ENCODE results near the gene ZBTB40.

Gene ZBTB40

DNA sequence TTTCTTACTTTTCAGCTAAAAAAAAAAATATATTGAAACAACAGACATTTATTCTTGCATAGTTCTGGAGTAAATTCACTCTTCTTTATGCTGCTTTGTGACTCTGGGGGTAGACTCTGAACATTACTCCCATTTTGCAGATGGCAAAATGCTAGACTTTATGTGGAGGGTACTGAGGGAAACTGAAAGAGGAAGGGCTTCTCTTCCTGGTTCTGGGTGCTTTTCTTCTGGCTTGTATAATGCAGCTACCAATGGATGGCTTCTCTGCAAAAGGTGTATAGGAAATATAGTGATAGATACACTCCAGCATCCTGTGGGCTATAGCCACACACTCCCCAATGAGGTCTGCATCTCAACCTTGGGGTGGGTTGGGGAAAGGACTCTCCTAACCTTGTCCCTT lies 19.7 kb upstream of the ZBTB40 start:
- no peak for DNase-seq (ENCODE audit: low read depth in 4 of 4, low spot score in 1 of 4)

DNA sequence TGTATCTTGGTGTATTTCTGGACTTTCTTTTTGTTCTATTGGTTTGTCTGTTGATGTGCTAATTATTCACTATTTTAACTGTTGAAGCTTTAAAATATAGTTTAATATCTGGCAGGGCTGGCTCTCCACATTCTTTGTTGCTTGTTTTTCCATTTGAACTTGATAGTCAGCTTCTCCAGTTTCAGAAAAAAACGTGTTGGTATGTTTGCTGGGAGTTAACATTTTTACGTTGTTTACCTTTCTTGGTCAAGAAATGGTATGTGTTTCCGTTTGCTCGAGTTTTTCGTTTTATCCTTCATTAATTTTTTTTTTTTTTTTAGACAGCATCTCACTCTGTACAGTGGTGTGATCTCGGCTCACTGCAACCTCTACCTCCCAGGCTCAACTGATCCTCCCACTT lies 16.9 kb upstream of the ZBTB40 start:
- no peak for DNase-seq (ENCODE audit: low read depth in 4 of 4, low spot score in 1 of 4)

DNA sequence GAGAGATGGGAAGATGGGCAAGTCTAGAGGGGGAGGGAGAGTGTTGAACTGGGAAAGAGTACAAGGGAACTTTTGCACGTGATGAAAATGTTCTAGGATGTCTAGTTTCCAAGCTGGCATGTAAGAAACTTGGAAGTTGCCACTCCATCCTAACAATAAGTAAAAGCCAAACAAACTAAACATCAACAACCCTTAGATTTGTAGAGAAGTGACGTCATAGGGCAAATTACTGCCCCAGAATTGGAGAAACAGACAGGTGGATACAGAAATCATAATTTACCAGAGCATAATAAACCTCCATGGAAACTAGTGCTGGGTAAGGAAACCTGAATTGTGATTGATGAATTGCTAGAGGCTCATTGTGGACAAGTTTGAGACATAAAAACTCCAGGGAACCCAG lies 14.7 kb upstream of the ZBTB40 start:
- DNase-seq (ENCODE audit: low read depth in 4 of 4, low spot score in 1 of 4) = no peak

DNA sequence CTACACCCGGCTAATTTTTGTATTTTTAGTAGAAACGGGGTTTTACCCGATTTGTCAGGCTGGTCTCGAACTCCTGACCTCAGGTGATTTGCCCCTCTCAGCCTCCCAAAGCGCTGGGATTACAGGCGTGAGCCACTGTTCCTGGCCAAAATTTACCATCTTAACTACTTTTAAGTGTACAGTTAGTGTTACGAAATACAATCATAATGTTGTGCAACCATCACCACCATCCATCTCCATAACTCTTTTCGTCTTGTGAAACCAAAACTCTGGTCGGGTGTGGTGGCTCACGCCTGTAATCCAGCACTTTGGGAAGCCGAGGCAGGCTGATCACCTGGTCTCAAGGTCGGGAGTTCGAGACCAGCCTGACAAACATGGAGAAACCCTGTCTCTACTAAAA lies 14.1 kb upstream of the ZBTB40 start:
- DNase-seq (ENCODE audit: low read depth in 4 of 4, low spot score in 1 of 4) = no peak

DNA sequence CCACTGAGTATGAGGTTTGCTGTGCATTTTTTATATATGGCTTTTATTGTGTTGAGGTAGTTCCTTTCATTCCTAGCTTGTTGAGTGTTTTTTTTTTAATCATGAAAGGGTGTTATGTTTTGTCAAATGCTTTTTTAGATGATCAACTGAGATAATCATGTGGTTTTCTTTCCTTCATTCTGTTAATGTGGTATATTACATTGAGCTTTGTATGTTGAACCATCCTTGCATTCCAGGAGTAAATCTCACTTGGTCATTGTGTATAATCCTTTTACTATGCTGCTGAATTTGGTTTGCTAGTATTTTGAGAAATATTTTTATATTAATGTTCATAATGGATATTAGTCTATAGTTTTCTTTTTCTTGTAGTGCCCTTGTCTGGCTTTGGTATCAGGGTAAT lies 11.1 kb upstream of the ZBTB40 start:
- no peak for DNase-seq (ENCODE audit: low read depth in 4 of 4, low spot score in 1 of 4)

GRCh38 chr1:22442212-22442894 lies 9.3 kb upstream of the ZBTB40 start:
- DNase-seq (ENCODE audit: low read depth in 4 of 4, low spot score in 1 of 4) = no peak

- DNase-seq (ENCODE audit: low read depth in 4 of 4, low spot score in 1 of 4) = no peak
These were observed 8.3 kb upstream of the ZBTB40 start for GRCh38 chr1:22443332-22443731.

- no peak for DNase-seq (ENCODE audit: low read depth in 4 of 4, low spot score in 1 of 4)
These were observed 6.8 kb upstream of the ZBTB40 start for GRCh38 chr1:22444856-22445255.

DNA sequence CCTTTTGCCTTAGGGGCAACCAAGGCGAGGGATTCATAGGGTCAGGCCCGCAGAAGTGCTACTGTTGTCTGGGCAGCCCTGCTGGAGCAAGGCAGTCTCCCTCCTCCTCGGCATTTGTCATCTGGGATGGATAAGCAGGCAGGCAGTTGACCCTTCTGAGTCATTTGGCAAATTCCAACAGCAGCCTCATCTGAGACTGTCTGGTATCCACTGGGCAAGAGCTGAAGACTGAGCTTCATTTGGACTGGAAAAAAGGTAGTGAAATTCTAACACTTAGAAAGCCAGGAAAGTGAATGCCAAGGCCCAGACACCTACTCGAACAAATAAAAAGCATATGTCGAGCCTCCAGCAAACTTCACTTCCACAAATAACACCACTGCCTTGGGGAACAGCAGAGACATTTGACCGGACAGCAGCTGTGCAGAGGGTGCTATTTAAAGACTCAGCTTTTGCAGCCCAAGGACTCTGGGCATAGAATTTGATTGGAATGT lies 4.0 kb upstream of the ZBTB40 start:
- DNase-seq (ENCODE audit: low read depth in 4 of 4, low spot score in 1 of 4) = no peak

- no peak for DNase-seq (ENCODE audit: low read depth in 4 of 4, low spot score in 1 of 4)
These were observed 2.0 kb upstream of the ZBTB40 start for GRCh38 chr1:22449636-22450035.

GRCh38 chr1:22450351-22451021 lies 1.2 kb upstream of the ZBTB40 start:
- no peak for DNase-seq (ENCODE audit: low read depth in 4 of 4, low spot score in 1 of 4)

DNA sequence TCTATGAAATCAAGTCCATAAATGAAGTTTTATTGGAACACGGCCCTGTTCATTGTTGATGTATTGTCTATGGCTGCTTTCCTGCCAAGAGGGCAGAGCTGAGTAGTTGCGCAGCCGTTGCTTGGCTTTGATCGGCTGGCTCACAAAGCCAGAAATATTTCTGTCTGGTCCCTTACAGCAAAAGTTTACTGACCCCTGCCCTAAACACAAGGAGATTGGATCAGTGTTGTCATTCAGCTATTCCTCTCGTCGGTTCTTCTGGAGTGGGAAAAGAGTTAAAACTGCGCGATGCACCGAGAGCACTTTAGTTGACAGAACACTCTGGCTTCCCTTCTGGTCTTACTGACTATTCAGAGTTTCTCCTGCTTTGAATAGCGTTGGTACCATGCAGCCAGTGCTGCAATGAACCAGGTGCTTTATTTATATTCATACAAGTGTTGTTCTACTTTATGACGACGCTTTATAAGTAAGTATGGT lies 868 bp downstream of the ZBTB40 start:
- DNase-seq (ENCODE audit: low read depth in 4 of 4, low spot score in 1 of 4) = no peak

- DNase-seq (ENCODE audit: low read depth in 4 of 4, low spot score in 1 of 4) = no peak
These were observed 1.5 kb downstream of the ZBTB40 start for GRCh38 chr1:22453181-22453580.

- DNase-seq (ENCODE audit: low read depth in 4 of 4, low spot score in 1 of 4) = no peak
These were observed 2.9 kb downstream of the ZBTB40 start for GRCh38 chr1:22454476-22455056.

GRCh38 chr1:22457345-22457744 lies 5.7 kb downstream of the ZBTB40 start:
- no peak for DNase-seq (ENCODE audit: low read depth in 4 of 4, low spot score in 1 of 4)

DNA sequence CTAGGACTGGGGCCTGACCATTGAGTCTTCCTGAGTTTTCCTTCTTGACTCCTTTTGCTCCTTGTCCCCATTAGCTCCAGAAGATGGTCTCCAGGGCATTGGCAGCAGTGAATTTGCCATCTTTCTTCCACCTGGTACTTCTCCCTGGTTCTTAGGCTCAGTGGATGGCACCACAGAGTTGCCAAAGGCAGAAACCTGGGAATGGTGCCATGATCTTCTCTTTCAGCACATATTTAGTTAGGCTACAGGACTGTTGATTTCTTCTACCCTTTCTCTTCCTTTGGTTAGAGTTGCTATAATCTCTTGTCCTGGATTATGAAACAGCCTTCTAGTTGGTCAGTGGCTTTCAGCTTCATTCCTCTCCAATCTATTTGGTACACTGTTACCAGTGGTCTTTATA lies 6.2 kb downstream of the ZBTB40 start:
- no peak for DNase-seq (ENCODE audit: low read depth in 4 of 4, low spot score in 1 of 4)

DNA sequence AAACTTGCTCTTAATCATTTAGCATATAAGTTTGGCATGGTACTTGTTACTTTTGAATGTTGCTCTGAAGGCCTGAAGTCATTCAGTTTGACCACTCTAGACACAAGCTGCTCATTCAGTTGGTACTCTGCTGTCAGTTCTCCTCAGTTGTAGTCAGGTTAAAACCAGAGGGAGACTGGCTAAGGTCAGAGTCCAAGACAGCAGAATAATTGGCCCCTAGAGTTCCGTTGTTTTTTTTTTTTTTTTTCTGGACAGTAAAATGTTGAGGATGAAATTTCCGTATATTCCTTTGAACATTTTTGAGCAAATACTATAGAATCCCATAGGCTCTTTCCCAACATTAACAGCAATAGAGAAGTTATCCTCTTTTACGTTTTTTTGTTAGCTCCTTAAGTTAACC lies 9.4 kb downstream of the ZBTB40 start:
- DNase-seq (ENCODE audit: low read depth in 4 of 4, low spot score in 1 of 4) = no peak

DNA sequence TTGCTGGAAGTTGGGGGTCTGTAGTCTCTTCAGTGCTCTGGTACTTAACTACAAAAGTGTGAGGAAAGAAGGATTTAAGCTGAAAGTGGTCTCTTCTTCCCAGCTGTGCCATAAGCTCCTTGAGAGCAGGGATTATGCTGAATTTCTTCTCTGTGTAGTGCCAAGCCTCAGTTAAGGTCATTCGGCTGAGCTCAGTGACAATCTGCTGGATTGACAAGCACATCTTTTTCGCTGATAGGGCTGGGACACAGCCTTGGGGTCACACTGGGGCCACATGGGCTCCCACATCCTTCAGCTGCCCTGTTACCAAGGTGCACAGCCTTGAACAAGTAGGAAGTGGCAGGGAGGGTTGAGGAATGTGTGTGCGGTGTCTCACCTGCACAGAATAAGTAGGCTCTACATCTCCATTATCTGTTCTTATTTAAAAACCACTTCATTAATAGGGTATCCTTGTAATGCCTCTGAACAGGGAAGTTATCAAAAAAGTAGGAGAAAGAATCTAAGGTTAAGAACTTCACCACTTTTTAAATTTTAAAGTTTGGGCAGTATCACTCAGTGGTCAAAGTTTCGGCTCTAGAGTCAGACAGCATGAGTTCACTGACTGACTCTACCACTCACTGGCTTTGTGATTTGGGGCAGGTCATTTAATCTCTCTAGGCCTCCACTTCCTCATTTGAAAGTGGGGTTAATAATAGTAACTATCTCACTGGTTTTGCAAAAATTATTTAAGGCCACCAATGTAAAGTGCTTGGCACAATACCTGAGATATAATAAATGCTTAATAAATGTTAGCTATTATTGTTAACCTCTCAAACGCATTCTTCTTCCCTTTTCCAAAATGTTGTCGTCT lies 10.3 kb downstream of the ZBTB40 start:
- no peak for DNase-seq (ENCODE audit: low read depth in 4 of 4, low spot score in 1 of 4)

DNA sequence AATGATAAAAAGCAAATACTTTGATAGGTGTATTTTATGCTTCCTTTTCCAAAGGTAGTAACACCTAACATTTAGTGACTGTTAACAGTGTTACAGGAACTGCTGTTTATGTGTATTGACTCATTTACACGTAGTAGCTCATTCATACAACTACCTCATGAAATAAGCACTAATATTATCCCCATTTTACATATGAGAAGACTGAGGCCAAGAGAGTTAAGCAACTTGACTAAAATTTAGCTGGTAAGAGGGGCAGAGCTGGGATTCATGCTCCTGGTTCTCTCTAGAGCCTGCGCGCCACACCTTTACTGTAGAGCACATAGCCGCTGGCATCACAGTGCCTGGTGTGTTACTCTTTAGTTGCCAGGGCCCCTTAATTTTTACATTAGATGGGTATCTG lies 11.3 kb downstream of the ZBTB40 start:
- DNase-seq (ENCODE audit: low read depth in 4 of 4, low spot score in 1 of 4) = no peak

GRCh38 chr1:22465015-22465565 lies 13.4 kb downstream of the ZBTB40 start:
- no peak for DNase-seq (ENCODE audit: low read depth in 4 of 4, low spot score in 1 of 4)

GRCh38 chr1:22465671-22466070 lies 14.0 kb downstream of the ZBTB40 start:
- DNase-seq (ENCODE audit: low read depth in 4 of 4, low spot score in 1 of 4) = no peak

Measured in stimulated activated CD4-positive, alpha-beta T cell treated with anti-CD3 and anti-CD28 coated beads, Interleukin-1b, Interleukin-23, amount 100 ng/mL, for 24 hours (primary cell).